NCI-H460 (cell line): ENCODE measurements around the gene TUBA3C. TPM values are rescaled to one million over a fixed set of nuclear protein-coding genes. Genes with fewer than 3 reads are reported as not detected.

Source experiments
- DNase-seq: peaks from one replicate; pipeline ENCODE4 v3.0.0-alpha.2; 2016; ENCODE audit warnings: low read depth; ENCODE audit errors: extremely low read depth
- total RNA-seq: library from RNA; depleted of rRNA; stranded (reverse); fragments of >200 nt; shearing (Covaris generic); gene quantifications from 2 replicates; pipeline ENCODE4 v1.2.3, GENCODE V29; 2014

The TUBA3C gene
- total RNA-seq, 1 experiment from 2014 or later: not detected

GRCh38 chr13:19169496-19169895 lies 12.1 kb downstream of the TUBA3C start:
- no peak for DNase-seq

DNA sequence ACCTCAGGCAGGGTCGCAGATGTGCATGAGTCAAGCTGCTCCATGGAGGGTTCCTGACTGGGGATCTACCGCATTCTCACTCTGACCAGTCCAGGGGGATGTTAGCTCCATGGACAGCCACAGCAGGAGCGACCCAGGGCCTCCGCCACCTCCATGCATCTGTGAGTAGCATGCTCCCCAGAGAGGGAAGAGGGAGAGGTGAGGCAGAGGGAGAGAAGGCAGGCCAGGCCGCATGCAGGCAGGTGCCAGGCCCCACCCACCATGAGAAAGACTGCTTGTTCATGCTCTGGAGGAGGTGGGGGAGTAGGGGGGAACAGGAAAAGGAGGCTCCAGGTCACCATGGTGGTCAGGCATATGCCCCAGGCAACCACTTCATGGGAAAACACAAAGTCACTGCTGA lies 20.3 kb downstream of the TUBA3C start:
- no peak for DNase-seq

- no peak for DNase-seq
Measured at GRCh38 chr13:19159761-19160420, 21.7 kb downstream of the TUBA3C start.

- no peak for DNase-seq
Measured at GRCh38 chr13:19159181-19159580, 22.4 kb downstream of the TUBA3C start.

DNA sequence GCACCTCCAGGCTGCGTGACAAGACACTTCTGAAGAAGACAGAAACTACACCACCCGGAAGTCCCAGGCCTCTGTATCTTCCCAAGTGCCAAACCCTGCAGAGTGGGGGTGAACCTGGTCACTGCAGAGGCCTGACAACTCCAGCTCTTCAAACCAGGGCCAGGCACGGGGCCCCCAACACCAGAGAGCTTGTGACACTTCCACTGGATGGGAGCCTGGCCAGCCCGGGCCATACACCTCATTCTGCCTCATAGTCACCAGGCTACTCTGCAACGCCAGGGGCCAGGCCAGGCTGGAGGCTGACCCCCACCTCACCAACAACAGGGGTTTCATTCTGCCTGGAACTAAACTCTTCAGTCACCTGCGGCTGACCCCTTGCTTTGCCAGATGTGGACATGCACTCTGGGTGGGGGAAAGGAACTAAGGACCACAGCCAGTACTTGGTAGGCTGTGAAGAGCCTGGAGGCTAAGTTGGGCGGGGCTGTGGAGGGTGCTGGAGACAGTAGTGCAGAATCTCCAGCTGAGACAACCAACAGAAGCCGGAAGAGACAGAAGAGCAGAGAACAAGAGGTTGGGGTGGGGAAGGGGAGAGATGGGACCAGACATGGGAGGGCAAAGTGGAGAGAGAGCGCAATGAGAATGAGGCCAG lies 23.0 kb downstream of the TUBA3C start:
- no peak for DNase-seq

GRCh38 chr13:19158006-19158405 lies 23.6 kb downstream of the TUBA3C start:
- DNase-seq: no peak

DNA sequence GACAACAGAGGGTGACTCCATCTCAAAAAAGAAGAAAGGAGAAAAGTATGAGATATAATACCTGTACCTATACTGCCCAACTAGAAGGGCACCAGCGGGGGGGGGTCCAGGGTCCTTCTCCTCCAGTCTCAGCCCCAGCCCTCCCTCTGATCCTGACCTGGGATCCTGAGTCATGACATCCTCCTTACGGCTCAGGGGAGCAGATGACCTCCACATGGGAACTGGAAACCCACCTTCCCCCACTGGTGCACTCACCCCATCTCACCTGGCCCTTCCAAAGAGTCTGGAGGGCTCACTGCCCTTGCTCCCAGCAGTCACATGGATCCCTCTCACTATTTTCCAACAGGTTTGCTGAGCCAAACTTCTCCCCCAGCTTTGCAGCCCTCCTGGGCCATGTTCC lies 24.2 kb downstream of the TUBA3C start:
- DNase-seq: no peak

DNA sequence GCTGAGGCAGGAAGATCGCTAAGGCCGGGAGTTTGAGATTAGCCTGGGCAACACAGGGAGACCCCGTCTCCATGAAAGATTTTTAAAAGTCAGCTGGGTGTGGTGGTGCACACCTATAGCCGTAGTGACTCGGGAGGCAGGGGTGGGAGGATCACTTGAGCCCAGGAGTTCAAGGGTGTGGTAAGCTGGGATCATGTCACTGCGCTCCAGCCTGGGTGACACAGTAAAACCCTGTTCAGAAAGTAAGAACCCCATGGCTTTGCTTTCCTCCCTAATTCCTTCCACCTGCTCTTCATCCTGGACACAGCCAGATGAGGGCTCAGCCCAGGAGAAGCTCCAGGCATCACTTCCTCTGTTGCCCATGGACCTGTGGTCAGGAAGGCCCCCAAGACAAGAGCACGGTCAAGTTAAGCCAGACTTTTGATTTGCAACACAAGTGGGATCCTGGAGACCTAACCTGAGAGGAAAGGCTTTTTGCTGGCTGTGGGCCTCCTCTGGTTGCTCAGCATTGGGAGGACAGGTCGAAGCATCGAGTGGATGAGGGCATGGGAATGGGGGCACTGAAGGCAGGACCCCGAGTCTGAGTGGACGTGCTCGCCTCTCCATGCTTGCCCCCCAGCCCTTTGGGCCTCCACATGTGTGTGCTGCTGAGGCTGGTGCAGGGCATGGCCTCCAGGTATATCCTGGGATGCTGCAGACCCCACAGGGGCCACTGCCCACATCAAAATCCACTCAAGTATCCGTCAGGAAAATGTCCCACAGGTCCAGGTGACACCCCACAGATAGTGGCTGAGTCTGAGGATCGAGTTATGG lies 25.4 kb downstream of the TUBA3C start:
- no peak for DNase-seq

DNA sequence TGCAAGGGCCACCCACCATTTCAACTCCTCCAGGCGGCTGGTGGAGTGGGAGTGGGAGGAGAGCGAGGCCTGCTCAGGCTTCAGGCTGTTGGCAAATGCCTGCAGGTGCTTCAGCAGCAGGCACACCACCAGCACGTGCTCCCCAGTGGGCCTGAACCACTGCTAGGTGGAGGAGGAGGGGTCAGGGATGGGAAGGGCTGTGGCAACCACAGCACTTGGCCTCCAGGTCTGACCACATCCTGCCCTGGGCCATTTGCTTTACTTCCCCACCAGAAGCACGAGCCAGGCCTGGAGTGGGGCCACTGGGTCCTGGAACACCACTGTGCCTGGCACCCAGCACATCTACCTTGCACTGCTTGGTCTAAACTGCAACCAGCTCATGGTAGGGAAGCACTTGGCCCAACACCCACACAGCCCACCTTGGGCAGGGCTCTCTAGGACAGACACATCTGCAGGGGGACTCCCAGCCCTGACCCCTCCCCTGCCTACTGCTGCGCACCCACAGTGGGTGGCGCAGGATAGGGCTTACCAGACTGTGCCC lies 26.2 kb downstream of the TUBA3C start:
- DNase-seq: no peak

GRCh38 chr13:19154843-19155242 lies 26.8 kb downstream of the TUBA3C start:
- DNase-seq: no peak

GRCh38 chr13:19153782-19154450 lies 27.7 kb downstream of the TUBA3C start:
- no peak for DNase-seq

- no peak for DNase-seq
Measured at GRCh38 chr13:19152403-19152802, 29.2 kb downstream of the TUBA3C start.

GRCh38 chr13:19151581-19152263 lies 29.9 kb downstream of the TUBA3C start:
- DNase-seq: no peak

- no peak for DNase-seq
Measured at GRCh38 chr13:19150712-19151228, 30.9 kb downstream of the TUBA3C start.

GRCh38 chr13:19150226-19150625 lies 31.4 kb downstream of the TUBA3C start:
- DNase-seq: no peak

DNA sequence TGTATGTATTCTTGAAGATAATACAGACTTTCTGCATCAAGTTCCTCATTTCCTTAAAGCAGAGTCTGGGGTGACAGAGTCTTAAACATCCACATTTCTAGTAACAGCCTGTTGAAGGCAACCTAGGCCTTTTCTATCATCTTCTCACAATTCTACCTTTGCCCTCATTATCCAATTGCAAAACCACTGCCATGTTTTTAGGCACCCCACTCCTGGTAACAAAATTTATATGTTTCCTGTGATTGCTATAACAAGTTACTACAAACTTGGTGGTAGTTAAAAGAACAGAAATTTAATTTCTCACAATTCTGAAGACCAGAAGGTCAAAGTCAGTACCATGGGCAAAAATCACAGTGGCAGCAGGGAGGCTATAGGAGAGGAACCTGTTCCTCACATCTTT lies 33.1 kb downstream of the TUBA3C start:
- no peak for DNase-seq
